ENCODE measurements around the gene TPPP3.

DNA sequence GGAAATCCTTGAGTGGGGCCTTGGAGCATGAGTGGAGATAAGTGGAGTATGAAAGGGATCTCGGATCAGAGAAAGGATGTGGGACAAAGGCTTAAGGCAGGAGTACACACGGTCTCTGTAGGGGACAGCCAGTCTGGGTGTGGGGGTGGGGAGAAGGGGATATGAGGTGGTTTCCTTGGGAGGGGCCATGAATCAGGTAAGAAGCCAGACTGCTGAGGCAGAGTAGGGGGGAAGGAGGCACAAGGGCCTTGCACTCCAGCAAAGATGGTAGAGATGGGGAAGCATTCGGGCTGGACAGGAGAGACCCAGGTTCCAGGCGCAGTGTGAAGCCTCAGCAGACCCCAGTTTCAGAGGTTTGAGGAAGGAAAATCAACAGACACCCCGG, 39.2 kb upstream of the TPPP3 start:
- TF ChIP-seq POLR2A (IDR thresholded peaks at IDR 0.05) = no peak
- TF ChIP-seq, protein P1, sequence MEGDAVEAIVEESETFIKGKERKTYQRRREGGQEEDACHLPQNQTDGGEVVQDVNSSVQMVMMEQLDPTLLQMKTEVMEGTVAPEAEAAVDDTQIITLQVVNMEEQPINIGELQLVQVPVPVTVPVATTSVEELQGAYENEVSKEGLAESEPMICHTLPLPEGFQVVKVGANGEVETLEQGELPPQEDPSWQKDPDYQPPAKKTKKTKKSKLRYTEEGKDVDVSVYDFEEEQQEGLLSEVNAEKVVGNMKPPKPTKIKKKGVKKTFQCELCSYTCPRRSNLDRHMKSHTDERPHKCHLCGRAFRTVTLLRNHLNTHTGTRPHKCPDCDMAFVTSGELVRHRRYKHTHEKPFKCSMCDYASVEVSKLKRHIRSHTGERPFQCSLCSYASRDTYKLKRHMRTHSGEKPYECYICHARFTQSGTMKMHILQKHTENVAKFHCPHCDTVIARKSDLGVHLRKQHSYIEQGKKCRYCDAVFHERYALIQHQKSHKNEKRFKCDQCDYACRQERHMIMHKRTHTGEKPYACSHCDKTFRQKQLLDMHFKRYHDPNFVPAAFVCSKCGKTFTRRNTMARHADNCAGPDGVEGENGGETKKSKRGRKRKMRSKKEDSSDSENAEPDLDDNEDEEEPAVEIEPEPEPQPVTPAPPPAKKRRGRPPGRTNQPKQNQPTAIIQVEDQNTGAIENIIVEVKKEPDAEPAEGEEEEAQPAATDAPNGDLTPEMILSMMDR (IDR thresholded peaks at IDR 0.05) = no peak
